Bronchial epithelial cell (primary cell): ENCODE results near the gene OTULINL. TPM values are rescaled to one million over a fixed set of nuclear protein-coding genes. Genes with fewer than 3 reads are reported as not detected.

Experiments used
- DNase-seq: peaks from one replicate; pipeline ENCODE4 v3.0.0-alpha.2; 2010; ENCODE audit warnings: low read depth
- FAIRE-seq: peaks from 2 replicates; lab custom pipeline; 2011; peaks lifted over from hg19 to GRCh38; lab: Jason Lieb, UNC
- H3K27me3 ChIP-seq: 2 replicates; pipeline ENCODE4 v1.5.1; 2011; ENCODE audit warnings: low read length; ENCODE audit not compliant: control insufficient read depth, insufficient read depth
- H3K36me3 ChIP-seq: 2 replicates; pipeline ENCODE4 v1.5.1; 2011; ENCODE audit warnings: low read length; ENCODE audit not compliant: control insufficient read depth, insufficient read depth
- H3K4me3 ChIP-seq: 2 replicates; pipeline ENCODE4 v1.5.1; 2011; ENCODE audit warnings: mild to moderate bottlenecking, low read depth, low read length, control low read depth
- CTCF ChIP-seq: IDR thresholded peaks from 2 replicates; pipeline ENCODE4 v1.5.1; 2011; ENCODE audit warnings: mild to moderate bottlenecking, moderate library complexity, low read length, control low read depth, inconsistent platforms; ENCODE audit not compliant: insufficient read depth, severe bottlenecking
- total RNA-seq: library from RNA; depleted of rRNA; stranded (reverse); fragments of >200 nt; gene quantifications from 2 replicates; pipeline ENCODE4 v1.2.1, GENCODE V29; 2014

OTULINL gene
- total RNA-seq, 1 donor from 2014 or later: 0.79 TPM

GRCh38 chr5:14644623-14645237, 63.1 kb downstream of the OTULINL start:
- Histone ChIP-seq H3K36me3 (no peaks in the 10 kb centered on the region), H3K4me3 (no peak overlapping the region), H3K27me3 (peaks cover 2% of the 10 kb centered on the region)
- no peak for TF ChIP-seq CTCF
- DNase-seq: no peak
- FAIRE-seq: no peak

GRCh38 chr5:14650052-14650451, 68.5 kb downstream of the OTULINL start:
- no peak overlapping the region for H3K4me3 ChIP-seq
- no peak for TF ChIP-seq CTCF
- no peak for FAIRE-seq
- no peak for DNase-seq
- H3K36me3 ChIP-seq: no peaks in the 10 kb centered on the region
- peaks cover 2% of the 10 kb centered on the region for H3K27me3 ChIP-seq

GRCh38 chr5:14655146-14655741, 73.7 kb downstream of the OTULINL start:
- H3K36me3 ChIP-seq: no peaks in the 10 kb centered on the region
- FAIRE-seq (no peak), DNase-seq (no peak)
- no peak for TF ChIP-seq CTCF
- H3K4me3 ChIP-seq: no peak overlapping the region
- H3K27me3 ChIP-seq: no peaks in the 10 kb centered on the region

- Histone ChIP-seq H3K4me3 (no peak overlapping the region), H3K27me3 (no peaks in the 10 kb centered on the region), H3K36me3 (no peaks in the 10 kb centered on the region)
- FAIRE-seq: no peak
- DNase-seq: no peak
- no peak for TF ChIP-seq CTCF
Measured at GRCh38 chr5:14656898-14657297, 75.3 kb downstream of the OTULINL start.

- peak; percentile 100 for DNase-seq
- Histone ChIP-seq H3K4me3 (no peak overlapping the region), H3K27me3 (no peaks in the 10 kb centered on the region), H3K36me3 (no peaks in the 10 kb centered on the region)
- TF ChIP-seq CTCF: no peak
- no peak for FAIRE-seq
Measured at GRCh38 chr5:14659821-14660607, 78.4 kb downstream of the OTULINL start.
